ENCODE results near the gene NPC1L1.

The NPC1L1 gene

GRCh38 chr7:44494960-44495359 is 46.2 kb downstream of the NPC1L1 start:
- peaks cover 3% of the 10 kb centered on the region; the same call in 1 of the 2 replicates for H3K36me3 ChIP-seq (ENCODE audit: control insufficient read depth, low read length)
- H3K27me3 ChIP-seq (ENCODE audit: control insufficient read depth, low read length) = peaks cover 19% of the 10 kb centered on the region

GRCh38 chr7:44491229-44491628 is 49.9 kb downstream of the NPC1L1 start:
- Histone ChIP-seq H3K79me2 (ENCODE audit: control insufficient read depth, low read length) (peaks cover 43% of the 10 kb centered on the region), H3K36me3 (ENCODE audit: control insufficient read depth, low read length) (peaks cover 30% of the 10 kb centered on the region), H3K27me3 (ENCODE audit: control insufficient read depth, low read length) (peaks cover 6% of the 10 kb centered on the region), H3F3A (ENCODE audit: control insufficient read depth, insufficient read depth) (no peaks in the 10 kb centered on the region), H3K4me1 (ENCODE audit: control insufficient read depth, low read length) (peaks cover 38% of the 10 kb centered on the region), H3K9me3 (ENCODE audit: control insufficient read depth, insufficient read depth, low read length) (no peaks in the 10 kb centered on the region), H3K4me3 (ENCODE audit: low read length) (peak overlapping the region; percentile 83), H3K9me2 (replicated peaks; ENCODE audit: control insufficient read depth, low read length) (no peaks in the 10 kb centered on the region), H3K27ac (ENCODE audit: low read depth, low read length) (peak overlapping the region; percentile 80), H3K4me2 (ENCODE audit: low read length) (peak overlapping the region; percentile 84), H4K20me1 (ENCODE audit: control insufficient read depth, insufficient read depth, low read depth, low read length) (peaks cover 15% of the 10 kb centered on the region; the same call in 1 of the 2 replicates)
- no peak for TF ChIP-seq EZH2phosphoT487 (IDR thresholded peaks at IDR 0.05; ENCODE audit: borderline replicate concordance, low read length)
- no peak for TF ChIP-seq CTCF (IDR thresholded peaks at IDR 0.05; ENCODE audit: low read depth, low read length, poor library complexity, severe bottlenecking)

More at GRCh38 chr7:44494960-44495359, 46.2 kb downstream of the NPC1L1 start:
- H3K9me2 ChIP-seq (replicated peaks; ENCODE audit: control insufficient read depth, low read length) = no peaks in the 10 kb centered on the region
- no peaks in the 10 kb centered on the region for H4K20me1 ChIP-seq (ENCODE audit: control insufficient read depth, insufficient read depth, low read depth, low read length)
- H3K4me3 ChIP-seq (ENCODE audit: low read length) = no peak overlapping the region
- H3K9me3 ChIP-seq (ENCODE audit: control insufficient read depth, insufficient read depth, low read length) = no peaks in the 10 kb centered on the region
- peaks cover 7% of the 10 kb centered on the region for H3K4me1 ChIP-seq (ENCODE audit: control insufficient read depth, low read length)
- H3K27ac ChIP-seq (ENCODE audit: low read depth, low read length) = no peak overlapping the region
- peaks cover 6% of the 10 kb centered on the region for H3K79me2 ChIP-seq (ENCODE audit: control insufficient read depth, low read length)
- no peak overlapping the region for H3K4me2 ChIP-seq (ENCODE audit: low read length)
- H3F3A ChIP-seq (ENCODE audit: control insufficient read depth, insufficient read depth) = 0 out of 2 replicates have a peak, but pooled peaks cover 3% of the 10 kb centered on the region
- TF ChIP-seq EZH2phosphoT487 (IDR thresholded peaks at IDR 0.05; ENCODE audit: borderline replicate concordance, low read length) = no peak

GRCh38 chr7:44490351-44491200 is 50.6 kb downstream of the NPC1L1 start, which contains the start of gene NUDCD3:
NUDCD3 (minus strand) TSS chr7:44490658; CDS start chr7:44490600, 58 bp downstream.
- H3F3A ChIP-seq (ENCODE audit: control insufficient read depth, insufficient read depth) = no peaks in the 10 kb centered on the region
- no peaks in the 10 kb centered on the region for H3K9me3 ChIP-seq (ENCODE audit: control insufficient read depth, insufficient read depth, low read length)
- peaks cover 49% of the 10 kb centered on the region for H3K79me2 ChIP-seq (ENCODE audit: control insufficient read depth, low read length)
- H3K36me3 ChIP-seq (ENCODE audit: control insufficient read depth, low read length) = peaks cover 37% of the 10 kb centered on the region
- H3K4me1 ChIP-seq (ENCODE audit: control insufficient read depth, low read length) = peaks cover 44% of the 10 kb centered on the region
- H4K20me1 ChIP-seq (ENCODE audit: control insufficient read depth, insufficient read depth, low read depth, low read length) = peaks cover 15% of the 10 kb centered on the region; the same call in 1 of the 2 replicates
- H3K27me3 ChIP-seq (ENCODE audit: control insufficient read depth, low read length) = peaks cover 4% of the 10 kb centered on the region; the same call in 1 of the 2 replicates
- TF ChIP-seq EZH2phosphoT487 (IDR thresholded peaks at IDR 0.05; ENCODE audit: borderline replicate concordance, low read length) = no peak
- peak; percentile 68 for TF ChIP-seq CTCF (IDR thresholded peaks at IDR 0.05; ENCODE audit: low read depth, low read length, poor library complexity, severe bottlenecking)
- peak within 1 kb of the TSS; percentile 83 for H3K4me3 ChIP-seq (ENCODE audit: low read length)
- H3K4me2 ChIP-seq (ENCODE audit: low read length) = peak within 1 kb of the TSS; percentile 84
- H3K9me2 ChIP-seq (replicated peaks; ENCODE audit: control insufficient read depth, low read length) = no peaks in the 10 kb centered on the region
- peak within 1 kb of the TSS; percentile 80 for H3K27ac ChIP-seq (ENCODE audit: low read depth, low read length)

- Histone ChIP-seq H3K36me3 (ENCODE audit: control insufficient read depth, low read length) (peaks cover 43% of the 10 kb centered on the region), H3K79me2 (ENCODE audit: control insufficient read depth, low read length) (peaks cover 56% of the 10 kb centered on the region), H3K4me2 (ENCODE audit: low read length) (peak overlapping the region; percentile 84), H3K9me2 (replicated peaks; ENCODE audit: control insufficient read depth, low read length) (no peaks in the 10 kb centered on the region), H4K20me1 (ENCODE audit: control insufficient read depth, insufficient read depth, low read depth, low read length) (peaks cover 15% of the 10 kb centered on the region; the same call in 1 of the 2 replicates), H3K9me3 (ENCODE audit: control insufficient read depth, insufficient read depth, low read length) (no peaks in the 10 kb centered on the region), H3K27ac (ENCODE audit: low read depth, low read length) (peak overlapping the region; percentile 80), H3F3A (ENCODE audit: control insufficient read depth, insufficient read depth) (no peaks in the 10 kb centered on the region), H3K27me3 (ENCODE audit: control insufficient read depth, low read length) (no peaks in the 10 kb centered on the region), H3K4me3 (ENCODE audit: low read length) (peak overlapping the region; percentile 83), H3K4me1 (ENCODE audit: control insufficient read depth, low read length) (peaks cover 50% of the 10 kb centered on the region)
- no peak for TF ChIP-seq CTCF (IDR thresholded peaks at IDR 0.05; ENCODE audit: low read depth, low read length, poor library complexity, severe bottlenecking)
- no peak for TF ChIP-seq EZH2phosphoT487 (IDR thresholded peaks at IDR 0.05; ENCODE audit: borderline replicate concordance, low read length)
Observed at GRCh38 chr7:44489955-44490350, 51.2 kb downstream of the NPC1L1 start.

Data from DOHH2 (cell line).